ENCODE data around the gene FARS2.

DNA sequence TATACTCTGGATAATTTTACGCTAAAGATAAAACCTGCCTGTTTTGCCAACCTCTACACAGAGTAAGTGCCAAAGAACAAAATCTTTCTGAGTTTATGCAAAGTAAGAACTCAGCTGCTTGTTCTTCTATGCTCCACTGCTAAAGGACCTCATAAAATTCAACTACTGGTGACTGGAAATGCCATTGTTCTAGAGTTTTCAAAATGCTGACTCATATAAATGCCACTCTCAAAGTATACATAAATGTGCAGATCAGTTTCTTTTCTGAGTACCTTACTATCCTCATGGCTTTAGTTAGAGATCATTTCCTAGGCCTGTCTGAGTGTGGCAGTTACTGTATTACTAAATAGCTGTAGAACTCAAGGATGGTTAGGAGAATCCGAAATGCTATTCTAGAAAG is 46.2 kb upstream of the FARS2 start:
- TF ChIP-seq, protein P1, sequence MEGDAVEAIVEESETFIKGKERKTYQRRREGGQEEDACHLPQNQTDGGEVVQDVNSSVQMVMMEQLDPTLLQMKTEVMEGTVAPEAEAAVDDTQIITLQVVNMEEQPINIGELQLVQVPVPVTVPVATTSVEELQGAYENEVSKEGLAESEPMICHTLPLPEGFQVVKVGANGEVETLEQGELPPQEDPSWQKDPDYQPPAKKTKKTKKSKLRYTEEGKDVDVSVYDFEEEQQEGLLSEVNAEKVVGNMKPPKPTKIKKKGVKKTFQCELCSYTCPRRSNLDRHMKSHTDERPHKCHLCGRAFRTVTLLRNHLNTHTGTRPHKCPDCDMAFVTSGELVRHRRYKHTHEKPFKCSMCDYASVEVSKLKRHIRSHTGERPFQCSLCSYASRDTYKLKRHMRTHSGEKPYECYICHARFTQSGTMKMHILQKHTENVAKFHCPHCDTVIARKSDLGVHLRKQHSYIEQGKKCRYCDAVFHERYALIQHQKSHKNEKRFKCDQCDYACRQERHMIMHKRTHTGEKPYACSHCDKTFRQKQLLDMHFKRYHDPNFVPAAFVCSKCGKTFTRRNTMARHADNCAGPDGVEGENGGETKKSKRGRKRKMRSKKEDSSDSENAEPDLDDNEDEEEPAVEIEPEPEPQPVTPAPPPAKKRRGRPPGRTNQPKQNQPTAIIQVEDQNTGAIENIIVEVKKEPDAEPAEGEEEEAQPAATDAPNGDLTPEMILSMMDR (IDR thresholded peaks at IDR 0.05; ENCODE audit: borderline replicate concordance, extremely low read depth, low read length, poor library complexity, severe bottlenecking), result no peak
- TF ChIP-seq EZH2 (IDR thresholded peaks at IDR 0.05; ENCODE audit: borderline replicate concordance, low read depth, low read length, severe bottlenecking), result no peak
